ENCODE results near the gene CYP46A1. TPM values are rescaled to one million over a fixed set of nuclear protein-coding genes. Genes with fewer than 3 reads are reported as not detected.

The CYP46A1 gene
- total RNA-seq, 1 donor from 2014 or later: 3.1 TPM

- DNase-seq (ENCODE audit: low spot score): no peak
Measured at GRCh38 chr14:99754141-99755067, 70.3 kb downstream of the CYP46A1 start.

- no peak for DNase-seq (ENCODE audit: low spot score)
Measured at GRCh38 chr14:99755068-99755405, 70.9 kb downstream of the CYP46A1 start.

- peak; percentile 94 for DNase-seq (ENCODE audit: low spot score)
Measured at GRCh38 chr14:99755629-99756603, 71.8 kb downstream of the CYP46A1 start.

- no peak for DNase-seq (ENCODE audit: low spot score)
Measured at GRCh38 chr14:99756796-99757195, 72.7 kb downstream of the CYP46A1 start.

GRCh38 chr14:99757331-99758070 lies 73.4 kb downstream of the CYP46A1 start:
- no peak for DNase-seq (ENCODE audit: low spot score)

- DNase-seq (ENCODE audit: low spot score): peak; percentile 83
Measured at GRCh38 chr14:99758121-99758821, 74.2 kb downstream of the CYP46A1 start.

GRCh38 chr14:99758872-99759545 lies 74.9 kb downstream of the CYP46A1 start:
- DNase-seq (ENCODE audit: low spot score): peak; percentile 87

- peak; percentile 68 for DNase-seq (ENCODE audit: low spot score)
Measured at GRCh38 chr14:99759546-99759925, 75.4 kb downstream of the CYP46A1 start.

- DNase-seq (ENCODE audit: low spot score): peak; percentile 49
Measured at GRCh38 chr14:99760817-99761216, 76.7 kb downstream of the CYP46A1 start.

- DNase-seq (ENCODE audit: low spot score): peak; percentile 11
Measured at GRCh38 chr14:99762911-99763310, 78.8 kb downstream of the CYP46A1 start.

GRCh38 chr14:99763527-99764221 lies 79.6 kb downstream of the CYP46A1 start:
- peak; percentile 72 for DNase-seq (ENCODE audit: low spot score)

GRCh38 chr14:99764222-99764706 lies 80.2 kb downstream of the CYP46A1 start:
- peak; percentile 86 for DNase-seq (ENCODE audit: low spot score)

GRCh38 chr14:99768381-99768780 lies 84.3 kb downstream of the CYP46A1 start:
- peak; percentile 53 for DNase-seq (ENCODE audit: low spot score)

GRCh38 chr14:99769123-99769522 lies 85.0 kb downstream of the CYP46A1 start:
- peak; percentile 69 for DNase-seq (ENCODE audit: low spot score)

GRCh38 chr14:99769799-99770198 lies 85.7 kb downstream of the CYP46A1 start:
- DNase-seq (ENCODE audit: low spot score): peak; percentile 24

GRCh38 chr14:99772371-99773283 lies 88.5 kb downstream of the CYP46A1 start:
- peak; percentile 62 for DNase-seq (ENCODE audit: low spot score)

GRCh38 chr14:99773521-99774497 lies 89.7 kb downstream of the CYP46A1 start:
- DNase-seq (ENCODE audit: low spot score): peak; percentile 86
